NCI-H1417 treated with DMSO at 0.1 percent for 48 hours (cell line): ENCODE measurements around the gene ATG7.
"Not testable (repeated sequence)": the region's sequence is repeated elsewhere in the genome, so short reads cannot be mapped to it uniquely, and the experiment has no call there.

Source experiments
- DNase-seq: peaks from one replicate; lab custom pipeline; 2025; lab: John Stamatoyannopoulos, UW

Gene ATG7

GRCh38 chr3:11297126-11297525 is 24.9 kb downstream of the ATG7 start:
- DNase-seq, result no peak

- no peak for DNase-seq
Observed at GRCh38 chr3:11300970-11301369, 28.8 kb downstream of the ATG7 start.

- DNase-seq, result no peak
Observed at GRCh38 chr3:11302444-11302843, 30.2 kb downstream of the ATG7 start.

GRCh38 chr3:11304175-11304574 is 32.0 kb downstream of the ATG7 start:
- DNase-seq, result no peak

GRCh38 chr3:11305509-11305908 is 33.3 kb downstream of the ATG7 start:
- no peak for DNase-seq

GRCh38 chr3:11306817-11307589 is 34.8 kb downstream of the ATG7 start:
- no peak for DNase-seq

GRCh38 chr3:11307830-11308432 is 35.7 kb downstream of the ATG7 start:
- DNase-seq, result no peak

- DNase-seq, result no peak
Observed at GRCh38 chr3:11310258-11310657, 38.1 kb downstream of the ATG7 start.

- no peak for DNase-seq
Observed at GRCh38 chr3:11312166-11312565, 40.0 kb downstream of the ATG7 start.

- no peak for DNase-seq
Observed at GRCh38 chr3:11317300-11317699, 45.1 kb downstream of the ATG7 start.

- no peak for DNase-seq
Observed at GRCh38 chr3:11322931-11323330, 50.7 kb downstream of the ATG7 start.

GRCh38 chr3:11323813-11324212 is 51.6 kb downstream of the ATG7 start:
- DNase-seq, result no peak

- no peak for DNase-seq
Observed at GRCh38 chr3:11327619-11328018, 55.4 kb downstream of the ATG7 start.

GRCh38 chr3:11328196-11328945 is 56.2 kb downstream of the ATG7 start:
- no peak for DNase-seq

- no peak for DNase-seq
Observed at GRCh38 chr3:11329777-11330176, 57.6 kb downstream of the ATG7 start.

GRCh38 chr3:11331101-11331500 is 58.9 kb downstream of the ATG7 start:
- DNase-seq, result no peak

GRCh38 chr3:11335056-11335608 is 62.9 kb downstream of the ATG7 start:
- no peak for DNase-seq

- DNase-seq, result no peak
Observed at GRCh38 chr3:11339541-11339940, 67.3 kb downstream of the ATG7 start.

GRCh38 chr3:11346416-11346815 is 74.2 kb downstream of the ATG7 start:
- DNase-seq, result no peak

GRCh38 chr3:11348877-11349276 is 76.7 kb downstream of the ATG7 start:
- DNase-seq, result not testable (repeated sequence)

GRCh38 chr3:11349446-11349845 is 77.2 kb downstream of the ATG7 start:
- DNase-seq, result no peak

GRCh38 chr3:11350374-11350773 is 78.2 kb downstream of the ATG7 start:
- no peak for DNase-seq

GRCh38 chr3:11351451-11351850 is 79.3 kb downstream of the ATG7 start:
- DNase-seq, result no peak
